ENCODE measurements around the gene DGCR6L. TPM values are rescaled to one million over a fixed set of nuclear protein-coding genes. Genes with fewer than 3 reads are reported as not detected.
"Not testable (repeated sequence)": the region's sequence is repeated elsewhere in the genome, so short reads cannot be mapped to it uniquely, and the experiment has no call there.

Gene DGCR6L
- total RNA-seq, 1 experiment from 2014 or later, result 32.7 TPM

DNA sequence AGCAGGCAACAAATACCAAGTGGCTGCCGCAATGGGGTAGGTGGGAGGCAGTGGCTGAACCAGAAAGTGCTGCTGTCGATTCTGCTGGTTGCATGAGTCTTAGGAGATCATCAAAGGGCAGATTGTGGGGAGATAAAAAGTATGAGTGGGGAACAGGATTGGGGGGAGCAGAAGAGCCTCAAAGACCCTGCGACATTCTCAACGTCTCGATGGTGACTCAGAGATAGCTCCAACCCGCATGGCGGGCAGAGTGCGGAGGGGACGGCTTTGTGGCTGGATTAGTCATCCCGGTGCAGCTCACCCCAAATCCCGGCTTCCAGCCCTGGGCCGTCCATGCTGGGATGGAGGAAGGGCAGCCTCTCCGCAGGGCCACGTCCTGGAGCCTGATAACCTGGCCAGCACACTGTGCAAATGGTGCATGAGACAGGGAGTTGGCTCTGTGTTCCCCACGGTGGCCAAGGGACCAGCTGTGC, 40.2 kb downstream of the DGCR6L start:
- Histone ChIP-seq H3K4me2 (ENCODE audit: low read depth, low read length, poor library complexity, severe bottlenecking) (no peak overlapping the region), H3K79me2 (ENCODE audit: low read length) (no peaks in the 10 kb centered on the region), H3K27ac (ENCODE audit: low read length) (no peak overlapping the region), H3K36me3 (ENCODE audit: insufficient read depth, low read length) (no peaks in the 10 kb centered on the region), H3K9me2 (replicated peaks; ENCODE audit: insufficient read depth, low read length) (no peaks in the 10 kb centered on the region), H4K20me1 (ENCODE audit: insufficient read depth, low read depth, low read length) (no peaks in the 10 kb centered on the region), H3K4me3 (ENCODE audit: low read length) (no peak overlapping the region), H3K4me1 (ENCODE audit: low read length) (no peaks in the 10 kb centered on the region), H2AFZ (ENCODE audit: low read length) (no peak overlapping the region), H3K9ac (ENCODE audit: low read length) (no peak overlapping the region), H3K9me3 (ENCODE audit: low read length) (no peaks in the 10 kb centered on the region), H3K27me3 (ENCODE audit: low read length) (no peaks in the 10 kb centered on the region)
- DNase-seq, result no peak

DNA sequence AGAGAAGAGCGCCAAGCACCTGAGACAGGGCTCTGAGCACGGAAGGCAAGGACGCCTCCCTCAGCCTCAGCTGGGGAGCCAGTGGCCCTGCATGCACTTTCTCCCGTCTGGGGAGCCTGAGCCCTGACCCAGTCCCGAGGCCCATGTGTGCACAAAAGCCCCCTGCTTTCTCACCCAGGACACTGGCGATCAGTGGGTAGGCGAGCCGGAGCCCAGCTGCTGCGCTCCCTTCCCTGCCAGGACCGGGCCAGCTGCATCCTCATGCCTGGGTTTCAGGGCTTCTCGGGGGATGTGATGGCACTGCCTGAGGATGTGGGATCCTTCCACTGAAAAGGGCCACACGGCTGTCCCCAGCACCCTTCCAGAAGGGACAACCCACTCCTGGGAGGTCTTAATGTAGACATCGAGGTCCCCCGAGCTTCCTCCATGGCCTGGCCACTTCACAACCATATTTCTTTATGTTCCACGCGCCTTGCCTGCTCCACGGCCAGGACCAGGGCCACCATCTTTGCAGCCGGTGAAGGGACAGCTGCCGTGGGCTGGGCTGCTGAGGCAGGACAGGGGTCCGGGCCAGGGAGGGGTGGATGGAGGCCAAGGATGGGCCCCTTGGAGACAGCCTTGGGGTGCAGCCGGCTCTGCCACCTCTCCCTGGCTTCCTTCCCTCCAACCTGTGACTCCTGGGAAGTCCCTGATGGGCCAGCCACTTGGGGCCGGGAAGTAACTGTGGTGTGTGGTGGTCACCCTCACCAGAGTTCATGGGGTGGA, 41.0 kb downstream of the DGCR6L start:
- not testable (repeated sequence) for H3K9me3 ChIP-seq (ENCODE audit: low read length); H3K27me3 ChIP-seq (ENCODE audit: low read length); H3K9ac ChIP-seq (ENCODE audit: low read length); H3K27ac ChIP-seq (ENCODE audit: low read length); H3K36me3 ChIP-seq (ENCODE audit: insufficient read depth, low read length); DNase-seq; H3K4me3 ChIP-seq (ENCODE audit: low read length); H3K79me2 ChIP-seq (ENCODE audit: low read length); H3K4me1 ChIP-seq (ENCODE audit: low read length); H4K20me1 ChIP-seq (ENCODE audit: insufficient read depth, low read depth, low read length); H3K4me2 ChIP-seq (ENCODE audit: low read depth, low read length, poor library complexity, severe bottlenecking); H2AFZ ChIP-seq (ENCODE audit: low read length); H3K9me2 ChIP-seq (replicated peaks; ENCODE audit: insufficient read depth, low read length)

DNA sequence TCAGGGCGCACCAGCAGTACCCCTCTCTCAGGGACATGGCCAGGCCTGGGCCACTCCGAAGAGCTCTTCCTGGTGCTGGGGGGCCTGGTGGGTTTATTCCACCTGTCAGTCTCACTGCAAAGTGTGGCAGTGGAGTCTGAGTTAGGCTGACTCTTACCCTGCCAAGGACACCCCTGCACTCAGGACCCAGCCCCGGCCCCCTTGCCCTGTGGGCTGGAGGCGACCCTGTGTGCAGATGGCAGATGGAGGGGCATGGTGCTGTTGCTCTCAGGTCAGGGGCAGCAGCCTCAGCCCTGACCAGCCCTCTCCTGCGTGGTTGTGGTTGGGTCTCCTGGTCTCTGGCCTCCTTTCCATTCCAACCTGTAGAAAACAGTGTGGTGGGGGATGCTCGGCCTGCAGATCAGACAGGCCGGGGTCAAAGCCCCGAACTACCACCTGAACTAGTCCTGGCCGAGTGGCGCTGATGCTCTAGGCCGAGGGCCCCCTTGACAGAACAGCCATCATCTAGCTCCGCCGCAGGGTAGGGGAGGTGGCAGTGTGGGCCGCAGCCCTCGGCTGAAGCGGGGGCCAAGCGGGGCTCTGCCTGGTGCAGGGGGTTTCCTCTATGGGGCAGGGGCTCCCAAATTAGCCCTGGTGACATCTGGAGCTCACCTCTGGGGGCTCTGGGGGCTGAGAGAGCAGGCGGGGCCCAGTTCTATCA, 41.8 kb downstream of the DGCR6L start:
- not testable (repeated sequence) for H3K36me3 ChIP-seq (ENCODE audit: insufficient read depth, low read length); DNase-seq; H3K27ac ChIP-seq (ENCODE audit: low read length); H3K27me3 ChIP-seq (ENCODE audit: low read length); H4K20me1 ChIP-seq (ENCODE audit: insufficient read depth, low read depth, low read length); H3K4me1 ChIP-seq (ENCODE audit: low read length); H3K9me3 ChIP-seq (ENCODE audit: low read length); H3K4me2 ChIP-seq (ENCODE audit: low read depth, low read length, poor library complexity, severe bottlenecking); H3K79me2 ChIP-seq (ENCODE audit: low read length); H2AFZ ChIP-seq (ENCODE audit: low read length); H3K9ac ChIP-seq (ENCODE audit: low read length); H3K4me3 ChIP-seq (ENCODE audit: low read length); H3K9me2 ChIP-seq (replicated peaks; ENCODE audit: insufficient read depth, low read length)

DNA sequence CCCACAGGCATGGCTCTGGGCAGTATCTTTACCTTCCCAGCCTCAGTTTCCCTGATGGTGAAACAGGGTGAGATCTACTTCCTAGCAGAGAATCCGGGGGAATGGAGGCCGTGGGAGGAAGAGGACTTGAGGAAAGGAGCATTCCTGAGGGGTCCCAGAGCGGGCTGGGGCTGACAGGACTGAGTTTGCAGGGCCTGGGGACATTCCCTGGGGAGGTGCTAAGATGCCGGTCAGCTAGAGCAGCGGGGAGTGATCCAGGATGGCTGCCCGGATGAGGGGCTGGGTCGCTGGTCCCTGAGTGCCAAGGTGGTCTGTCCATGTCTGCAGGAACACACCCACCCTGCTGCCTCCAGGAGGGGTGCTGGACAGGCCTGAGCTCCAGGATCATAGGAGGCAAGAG, 43.4 kb downstream of the DGCR6L start:
- Histone ChIP-seq H3K27me3 (ENCODE audit: low read length) (no peaks in the 10 kb centered on the region), H3K36me3 (ENCODE audit: insufficient read depth, low read length) (no peaks in the 10 kb centered on the region), H3K4me3 (ENCODE audit: low read length) (no peak overlapping the region), H3K9ac (ENCODE audit: low read length) (no peak overlapping the region), H3K9me2 (replicated peaks; ENCODE audit: insufficient read depth, low read length) (no peaks in the 10 kb centered on the region), H3K79me2 (ENCODE audit: low read length) (no peaks in the 10 kb centered on the region), H3K4me2 (ENCODE audit: low read depth, low read length, poor library complexity, severe bottlenecking) (no peak overlapping the region), H4K20me1 (ENCODE audit: insufficient read depth, low read depth, low read length) (no peaks in the 10 kb centered on the region), H3K4me1 (ENCODE audit: low read length) (no peaks in the 10 kb centered on the region), H2AFZ (ENCODE audit: low read length) (no peak overlapping the region), H3K27ac (ENCODE audit: low read length) (no peak overlapping the region), H3K9me3 (ENCODE audit: low read length) (no peaks in the 10 kb centered on the region)
- no peak for DNase-seq

DNA sequence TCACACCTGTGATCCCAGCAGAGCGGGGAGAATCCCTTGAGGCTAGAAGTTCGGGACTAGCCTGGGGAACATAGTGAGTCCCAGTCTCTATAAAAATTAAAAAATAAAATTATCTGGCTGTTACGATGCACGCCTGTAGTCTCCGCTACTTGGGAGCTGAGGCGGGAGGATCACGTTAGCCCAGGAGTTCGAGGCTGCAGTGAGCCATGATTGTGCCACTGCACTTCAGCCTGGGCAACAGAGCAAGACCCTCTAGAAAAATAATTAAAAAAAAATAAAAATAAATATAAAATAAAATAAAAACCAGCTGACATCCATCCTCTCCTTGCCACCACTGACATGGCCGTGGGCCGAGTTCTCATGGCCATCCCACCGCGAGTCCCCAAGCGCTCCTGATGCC, 44.0 kb downstream of the DGCR6L start:
- H4K20me1 ChIP-seq (ENCODE audit: insufficient read depth, low read depth, low read length), result no peaks in the 10 kb centered on the region
- H3K36me3 ChIP-seq (ENCODE audit: insufficient read depth, low read length), result no peaks in the 10 kb centered on the region
- H3K27ac ChIP-seq (ENCODE audit: low read length), result no peak overlapping the region
- H3K9me2 ChIP-seq (replicated peaks; ENCODE audit: insufficient read depth, low read length), result no peaks in the 10 kb centered on the region
- no peak for DNase-seq
- no peak overlapping the region for H2AFZ ChIP-seq (ENCODE audit: low read length)
- H3K4me2 ChIP-seq (ENCODE audit: low read depth, low read length, poor library complexity, severe bottlenecking), result no peak overlapping the region
- H3K27me3 ChIP-seq (ENCODE audit: low read length), result no peaks in the 10 kb centered on the region
- no peaks in the 10 kb centered on the region for H3K9me3 ChIP-seq (ENCODE audit: low read length)
- H3K9ac ChIP-seq (ENCODE audit: low read length), result no peak overlapping the region
- H3K4me3 ChIP-seq (ENCODE audit: low read length), result no peak overlapping the region
- no peaks in the 10 kb centered on the region for H3K79me2 ChIP-seq (ENCODE audit: low read length)
- H3K4me1 ChIP-seq (ENCODE audit: low read length), result no peaks in the 10 kb centered on the region

DNA sequence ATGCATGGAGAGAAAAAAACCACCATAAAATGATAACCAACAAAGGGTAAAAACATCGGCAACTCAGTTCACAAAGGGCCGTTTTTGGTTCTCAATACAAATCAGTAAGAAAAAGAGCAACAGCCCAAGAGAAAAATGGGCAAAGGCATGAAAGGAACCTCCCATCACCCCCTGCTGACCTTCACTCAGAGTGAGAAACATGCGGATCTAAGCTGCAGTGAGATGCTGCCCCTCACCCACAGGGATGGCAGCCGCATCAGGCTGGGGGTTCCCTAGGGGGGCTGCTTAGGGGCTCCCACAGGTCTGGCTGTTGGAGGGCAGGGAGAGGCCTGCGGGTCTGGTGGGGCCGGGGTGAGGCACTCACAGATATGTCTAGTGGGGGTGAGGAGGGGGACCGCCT, 44.5 kb downstream of the DGCR6L start:
- not testable (repeated sequence) for H2AFZ ChIP-seq (ENCODE audit: low read length); H3K9ac ChIP-seq (ENCODE audit: low read length); H3K4me1 ChIP-seq (ENCODE audit: low read length); H3K4me2 ChIP-seq (ENCODE audit: low read depth, low read length, poor library complexity, severe bottlenecking); H3K27me3 ChIP-seq (ENCODE audit: low read length); H3K79me2 ChIP-seq (ENCODE audit: low read length); H3K9me2 ChIP-seq (replicated peaks; ENCODE audit: insufficient read depth, low read length); H3K36me3 ChIP-seq (ENCODE audit: insufficient read depth, low read length); H4K20me1 ChIP-seq (ENCODE audit: insufficient read depth, low read depth, low read length); DNase-seq; H3K4me3 ChIP-seq (ENCODE audit: low read length); H3K27ac ChIP-seq (ENCODE audit: low read length); H3K9me3 ChIP-seq (ENCODE audit: low read length)

DNA sequence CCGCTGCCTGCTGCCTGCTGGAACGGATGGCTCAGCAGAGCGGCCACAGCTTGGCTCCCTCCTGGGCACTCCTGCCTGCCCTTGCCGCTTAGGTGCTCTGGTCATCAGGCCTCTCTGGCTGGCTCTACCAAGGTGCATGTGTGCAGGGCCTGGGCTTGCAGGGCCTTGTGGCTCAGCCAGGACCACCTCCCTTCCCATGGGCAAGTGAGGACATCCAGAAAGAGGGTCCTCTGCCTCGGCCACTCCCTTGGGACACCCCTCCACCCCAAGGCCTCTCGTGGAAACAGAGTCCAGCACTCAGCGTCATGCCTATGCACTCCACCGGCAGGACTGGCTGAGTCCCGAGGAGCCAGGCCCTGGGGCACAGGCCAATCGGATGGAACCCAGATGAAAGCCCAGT, 45.5 kb downstream of the DGCR6L start:
- H3K9ac ChIP-seq (ENCODE audit: low read length); H3K9me2 ChIP-seq (replicated peaks; ENCODE audit: insufficient read depth, low read length); DNase-seq; H2AFZ ChIP-seq (ENCODE audit: low read length); H4K20me1 ChIP-seq (ENCODE audit: insufficient read depth, low read depth, low read length); H3K4me3 ChIP-seq (ENCODE audit: low read length); H3K9me3 ChIP-seq (ENCODE audit: low read length); H3K4me2 ChIP-seq (ENCODE audit: low read depth, low read length, poor library complexity, severe bottlenecking); H3K79me2 ChIP-seq (ENCODE audit: low read length); H3K27me3 ChIP-seq (ENCODE audit: low read length); H3K4me1 ChIP-seq (ENCODE audit: low read length); H3K27ac ChIP-seq (ENCODE audit: low read length); H3K36me3 ChIP-seq (ENCODE audit: insufficient read depth, low read length): not testable (repeated sequence)

DNA sequence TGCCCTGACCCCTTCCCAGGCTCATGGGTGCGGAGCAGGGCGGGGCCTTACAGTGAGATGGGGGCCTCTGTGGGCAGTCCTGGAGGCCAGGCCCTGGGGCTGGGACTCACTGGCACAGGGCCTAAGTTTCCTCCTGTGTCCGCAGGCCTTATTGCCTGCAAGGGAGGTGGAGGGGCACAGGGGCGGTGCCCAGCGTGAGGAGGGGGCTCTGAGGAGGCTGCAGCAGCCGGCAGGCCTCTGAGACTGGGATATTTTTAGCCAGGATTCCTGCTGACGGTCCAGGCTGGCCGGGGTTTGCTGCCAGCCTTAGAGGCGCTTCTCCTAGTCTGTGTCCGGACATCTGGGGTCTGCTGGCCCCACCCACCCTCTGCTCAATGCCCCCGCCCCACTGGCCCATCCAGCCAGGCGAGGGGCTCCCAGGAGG, 46.1 kb downstream of the DGCR6L start:
- no peaks in the 10 kb centered on the region for H3K36me3 ChIP-seq (ENCODE audit: insufficient read depth, low read length)
- H3K27me3 ChIP-seq (ENCODE audit: low read length), result no peaks in the 10 kb centered on the region
- H3K4me3 ChIP-seq (ENCODE audit: low read length), result no peak overlapping the region
- no peak overlapping the region for H3K4me2 ChIP-seq (ENCODE audit: low read depth, low read length, poor library complexity, severe bottlenecking)
- no peaks in the 10 kb centered on the region for H3K79me2 ChIP-seq (ENCODE audit: low read length)
- H2AFZ ChIP-seq (ENCODE audit: low read length), result no peak overlapping the region
- no peaks in the 10 kb centered on the region for H3K4me1 ChIP-seq (ENCODE audit: low read length)
- H3K9ac ChIP-seq (ENCODE audit: low read length), result no peak overlapping the region
- H3K9me3 ChIP-seq (ENCODE audit: low read length), result no peaks in the 10 kb centered on the region
- H3K27ac ChIP-seq (ENCODE audit: low read length), result no peak overlapping the region
- no peaks in the 10 kb centered on the region for H4K20me1 ChIP-seq (ENCODE audit: insufficient read depth, low read depth, low read length)
- no peak for DNase-seq
- no peaks in the 10 kb centered on the region for H3K9me2 ChIP-seq (replicated peaks; ENCODE audit: insufficient read depth, low read length)
